ENCODE data around the gene ATP7A. TPM values are rescaled to one million over a fixed set of nuclear protein-coding genes. Genes with fewer than 3 reads are reported as not detected.

Gene ATP7A
- polyA plus RNA-seq, 1 donor from 2014 or later, result 6.2 TPM

- Histone ChIP-seq H2AFZ (ENCODE audit: low read depth, low read length) (no peak overlapping the region), H3K79me2 (replicated peaks; ENCODE audit: insufficient read depth, low read length) (no peaks in the 10 kb centered on the region), H3K9ac (ENCODE audit: low read length) (no peak overlapping the region), H3K9me3 (ENCODE audit: low read length) (no peaks in the 10 kb centered on the region), H3K27ac (ENCODE audit: low read length) (no peak overlapping the region), H3K36me3 (ENCODE audit: insufficient read depth, low read length) (no peaks in the 10 kb centered on the region), H3K4me2 (ENCODE audit: low read length) (no peak overlapping the region), H3F3A (ENCODE audit: insufficient read depth, low read length, poor library complexity, severe bottlenecking) (no peaks in the 10 kb centered on the region), H3K4me3 (ENCODE audit: low read length) (no peak overlapping the region), H4K20me1 (ENCODE audit: insufficient read depth) (no peaks in the 10 kb centered on the region), H3K9me2 (ENCODE audit: insufficient read depth, low read length) (no peaks in the 10 kb centered on the region), H3K27me3 (ENCODE audit: insufficient read depth, low read depth, low read length) (no peaks in the 10 kb centered on the region)
- TF ChIP-seq EZH2 (IDR thresholded peaks at IDR 0.05; ENCODE audit: borderline replicate concordance, insufficient read depth, low read length, poor library complexity, severe bottlenecking) (no peak), CTCF (IDR thresholded peaks at IDR 0.05; ENCODE audit: poor library complexity, severe bottlenecking) (no peak), SMC3 (conservative IDR thresholded peaks at IDR 0.05; ENCODE audit: poor library complexity) (no peak), REST (IDR thresholded peaks at IDR 0.05; ENCODE audit: borderline replicate concordance) (no peak), TAF1 (IDR thresholded peaks at IDR 0.05; ENCODE audit: low read depth) (no peak), POLR2AphosphoS5 (IDR thresholded peaks at IDR 0.05) (no peak), MXI1 (conservative IDR thresholded peaks at IDR 0.05; ENCODE audit: poor library complexity, severe bottlenecking) (no peak), EP300 (conservative IDR thresholded peaks at IDR 0.05; ENCODE audit: poor library complexity, severe bottlenecking) (no peak), RAD21 (conservative IDR thresholded peaks at IDR 0.05) (no peak)
Measured at GRCh38 chrX:77949840-77950239, 39.3 kb downstream of the ATP7A start.

GRCh38 chrX:77952173-77952572, 41.7 kb downstream of the ATP7A start:
- no peak overlapping the region for H3K27ac ChIP-seq (ENCODE audit: low read length)
- H4K20me1 ChIP-seq (ENCODE audit: insufficient read depth), result no peaks in the 10 kb centered on the region
- H3K79me2 ChIP-seq (replicated peaks; ENCODE audit: insufficient read depth, low read length), result no peaks in the 10 kb centered on the region
- H3K9me3 ChIP-seq (ENCODE audit: low read length), result no peaks in the 10 kb centered on the region
- H2AFZ ChIP-seq (ENCODE audit: low read depth, low read length), result no peak overlapping the region
- H3K36me3 ChIP-seq (ENCODE audit: insufficient read depth, low read length), result no peaks in the 10 kb centered on the region
- H3K4me3 ChIP-seq (ENCODE audit: low read length), result no peak overlapping the region
- no peaks in the 10 kb centered on the region for H3K9me2 ChIP-seq (ENCODE audit: insufficient read depth, low read length)
- H3F3A ChIP-seq (ENCODE audit: insufficient read depth, low read length, poor library complexity, severe bottlenecking), result no peaks in the 10 kb centered on the region
- H3K27me3 ChIP-seq (ENCODE audit: insufficient read depth, low read depth, low read length), result no peaks in the 10 kb centered on the region
- TF ChIP-seq POLR2AphosphoS5 (IDR thresholded peaks at IDR 0.05), result no peak
- TF ChIP-seq MXI1 (conservative IDR thresholded peaks at IDR 0.05; ENCODE audit: poor library complexity, severe bottlenecking), result no peak
- no peak for TF ChIP-seq REST (IDR thresholded peaks at IDR 0.05; ENCODE audit: borderline replicate concordance)
- H3K9ac ChIP-seq (ENCODE audit: low read length), result no peak overlapping the region
- no peak overlapping the region for H3K4me2 ChIP-seq (ENCODE audit: low read length)

Measured in neural cell (in vitro differentiated cells).